GM06990 (cell line): ENCODE results near the gene LBHD1.
A peak's percentile ranks its signal among the peaks of the same experiment; 100 is the strongest.
"Not testable (repeated sequence)": the region's sequence is repeated elsewhere in the genome, so short reads cannot be mapped to it uniquely, and the experiment has no call there.

Experiments
- DNase-seq: peaks from one replicate; pipeline ENCODE4 v3.0.0-alpha.2; 2011; ENCODE audit not compliant: insufficient read length; ENCODE audit errors: extremely low read depth
- H3K27me3 ChIP-seq: replicated peaks from 2 replicates; pipeline ENCODE4 v1.6.0; 2011; ENCODE audit warnings: low read length; ENCODE audit not compliant: control insufficient read depth, insufficient read depth
- H3K36me3 ChIP-seq: 2 replicates; pipeline ENCODE4 v1.5.1; 2011; ENCODE audit warnings: low read length; ENCODE audit not compliant: control insufficient read depth, insufficient read depth
- H3K4me3 ChIP-seq: replicated peaks from 2 replicates; pipeline ENCODE4 v1.5.1; 2011; ENCODE audit warnings: low read depth, mild to moderate bottlenecking, control low read depth, low read length
- TF ChIP-seq, protein P1 (sequence below): IDR thresholded peaks from 2 replicates; pipeline ENCODE4 v1.5.1; 2011; ENCODE audit warnings: low read length, control low read depth, mild to moderate bottlenecking, inconsistent platforms; ENCODE audit not compliant: insufficient read depth, poor library complexity, severe bottlenecking

Gene LBHD1

DNA sequence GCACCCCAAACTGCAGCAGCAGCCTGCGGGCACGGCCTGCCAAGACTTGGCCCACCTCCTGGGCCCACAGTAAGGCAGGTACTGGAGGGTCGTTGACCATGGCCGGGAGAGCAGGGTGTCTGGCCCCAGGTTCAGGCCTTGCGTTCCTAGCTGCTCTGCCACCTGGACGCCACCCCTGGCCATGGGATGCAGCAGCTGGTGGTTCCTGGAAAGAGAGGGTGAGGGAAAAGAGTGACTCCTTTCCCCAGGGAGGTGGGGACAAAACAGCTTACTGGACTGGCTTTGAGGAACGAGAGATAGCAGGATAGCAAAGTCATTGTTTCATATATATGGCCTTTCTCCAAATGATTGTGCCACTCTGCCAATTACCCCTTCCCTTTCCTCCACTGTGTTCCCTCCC is 33.3 kb upstream of the LBHD1 start:
- DNase-seq, result no peak
- Histone ChIP-seq H3K27me3 (no peaks in the 10 kb centered on the region), H3K4me3 (peak overlapping the region; percentile 82), H3K36me3 (peaks cover 2% of the 10 kb centered on the region; the same call in 1 of the 2 replicates)
- TF ChIP-seq, protein P1, sequence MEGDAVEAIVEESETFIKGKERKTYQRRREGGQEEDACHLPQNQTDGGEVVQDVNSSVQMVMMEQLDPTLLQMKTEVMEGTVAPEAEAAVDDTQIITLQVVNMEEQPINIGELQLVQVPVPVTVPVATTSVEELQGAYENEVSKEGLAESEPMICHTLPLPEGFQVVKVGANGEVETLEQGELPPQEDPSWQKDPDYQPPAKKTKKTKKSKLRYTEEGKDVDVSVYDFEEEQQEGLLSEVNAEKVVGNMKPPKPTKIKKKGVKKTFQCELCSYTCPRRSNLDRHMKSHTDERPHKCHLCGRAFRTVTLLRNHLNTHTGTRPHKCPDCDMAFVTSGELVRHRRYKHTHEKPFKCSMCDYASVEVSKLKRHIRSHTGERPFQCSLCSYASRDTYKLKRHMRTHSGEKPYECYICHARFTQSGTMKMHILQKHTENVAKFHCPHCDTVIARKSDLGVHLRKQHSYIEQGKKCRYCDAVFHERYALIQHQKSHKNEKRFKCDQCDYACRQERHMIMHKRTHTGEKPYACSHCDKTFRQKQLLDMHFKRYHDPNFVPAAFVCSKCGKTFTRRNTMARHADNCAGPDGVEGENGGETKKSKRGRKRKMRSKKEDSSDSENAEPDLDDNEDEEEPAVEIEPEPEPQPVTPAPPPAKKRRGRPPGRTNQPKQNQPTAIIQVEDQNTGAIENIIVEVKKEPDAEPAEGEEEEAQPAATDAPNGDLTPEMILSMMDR, result no peak

DNA sequence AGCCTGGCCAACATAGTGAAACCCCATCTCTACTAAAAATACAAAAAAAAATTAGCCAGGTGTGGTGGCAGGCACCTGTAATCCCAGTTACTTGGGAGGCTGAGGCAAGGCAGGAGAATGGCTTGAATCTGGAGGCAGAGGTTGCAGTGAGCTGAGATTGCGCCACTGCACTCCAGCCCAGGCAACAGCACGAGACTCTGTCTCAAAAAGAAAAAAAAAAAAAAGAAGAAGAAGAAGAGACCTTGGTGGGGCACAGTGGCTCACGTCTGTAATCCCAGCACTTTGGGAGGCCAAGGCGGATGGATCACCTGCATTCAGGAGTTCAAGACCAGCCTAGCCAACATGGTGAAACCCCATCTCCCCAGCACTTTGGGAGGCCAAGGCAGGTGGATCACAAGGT is 31.9 kb upstream of the LBHD1 start:
- DNase-seq, H3K36me3 ChIP-seq, H3K4me3 ChIP-seq, H3K27me3 ChIP-seq: not testable (repeated sequence)

DNA sequence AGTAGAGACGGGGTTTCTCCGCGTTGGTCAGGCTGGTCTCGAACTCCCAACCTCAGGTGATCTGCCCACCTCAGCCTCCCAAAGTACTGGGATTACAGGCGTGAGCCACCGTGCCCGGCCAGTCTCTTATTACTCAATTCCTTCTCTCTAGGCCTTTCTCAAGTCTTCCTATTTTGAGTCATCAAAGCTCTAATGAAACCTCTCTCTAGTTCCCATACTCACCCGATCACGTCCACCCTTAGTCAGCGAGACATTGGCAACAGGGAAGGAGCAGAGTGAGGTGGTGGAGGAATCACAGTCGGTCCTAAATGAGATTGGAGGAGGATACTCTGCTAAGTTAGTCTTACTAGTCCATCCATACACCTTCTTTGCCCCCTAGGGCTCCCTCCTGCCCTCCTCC is 30.2 kb upstream of the LBHD1 start:
- Histone ChIP-seq H3K36me3 (no peaks in the 10 kb centered on the region), H3K4me3 (no peak overlapping the region), H3K27me3 (no peaks in the 10 kb centered on the region)
- TF ChIP-seq, protein P1, result no peak
- DNase-seq, result no peak

DNA sequence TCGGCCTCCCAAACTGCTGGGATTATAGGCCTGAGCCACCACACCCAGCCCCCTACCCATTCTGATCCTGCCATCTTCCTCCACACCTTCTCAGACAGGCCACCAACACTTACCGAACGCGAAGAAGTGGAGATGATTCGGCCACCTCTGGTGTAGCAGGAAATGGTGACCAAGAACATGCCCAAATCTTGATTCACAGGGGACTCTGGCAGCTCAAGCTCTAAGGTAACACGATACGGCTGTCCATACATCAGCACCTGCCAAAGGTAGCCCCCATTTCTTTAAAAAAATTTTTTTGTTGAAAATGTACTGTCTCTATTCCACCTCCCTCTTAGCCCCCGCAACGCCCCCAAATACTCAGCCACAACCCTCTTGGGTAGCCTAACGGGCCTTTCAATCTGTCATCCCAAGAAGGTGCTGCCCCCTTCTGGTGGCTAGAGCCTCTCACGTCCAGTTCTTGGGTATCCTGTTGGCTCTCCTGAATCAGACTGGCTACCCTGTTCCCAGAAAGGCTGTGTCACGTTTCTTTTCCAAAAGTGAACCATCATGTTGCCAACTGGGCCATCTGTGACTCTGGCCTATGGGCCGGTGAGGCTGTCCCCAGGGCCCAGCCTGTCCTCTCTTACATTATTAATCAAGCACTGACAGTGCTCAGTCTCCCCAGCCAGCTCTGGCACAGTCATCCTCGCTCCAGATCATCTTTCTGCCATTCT is 22.5 kb upstream of the LBHD1 start:
- no peak for DNase-seq
- Histone ChIP-seq H3K36me3 (peaks cover 25% of the 10 kb centered on the region), H3K27me3 (no peaks in the 10 kb centered on the region), H3K4me3 (no peak overlapping the region)
- TF ChIP-seq, protein P1, result peak; percentile 85

DNA sequence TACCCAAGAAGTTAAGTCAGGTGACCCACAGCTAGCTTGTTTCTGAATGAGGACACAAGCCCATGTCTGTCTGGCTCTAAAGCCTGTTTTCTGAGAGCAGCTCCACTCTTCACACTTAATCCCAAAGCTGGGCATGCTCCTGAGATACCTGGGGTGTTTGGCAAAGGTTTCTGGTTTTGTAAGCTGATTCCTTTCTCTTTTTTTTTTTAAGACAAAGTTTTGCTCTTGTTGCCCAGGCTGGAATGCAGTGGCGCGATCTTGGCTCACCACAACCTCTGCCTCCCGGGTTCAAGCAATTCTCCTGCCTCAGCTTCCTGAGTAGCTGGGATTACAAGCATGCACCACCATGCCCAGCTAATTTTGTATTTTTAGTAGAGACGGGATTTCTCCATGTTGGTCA is 21.6 kb upstream of the LBHD1 start:
- DNase-seq, H3K4me3 ChIP-seq, H3K27me3 ChIP-seq: not testable (repeated sequence)
- peaks cover 25% of the 10 kb centered on the region for H3K36me3 ChIP-seq

DNA sequence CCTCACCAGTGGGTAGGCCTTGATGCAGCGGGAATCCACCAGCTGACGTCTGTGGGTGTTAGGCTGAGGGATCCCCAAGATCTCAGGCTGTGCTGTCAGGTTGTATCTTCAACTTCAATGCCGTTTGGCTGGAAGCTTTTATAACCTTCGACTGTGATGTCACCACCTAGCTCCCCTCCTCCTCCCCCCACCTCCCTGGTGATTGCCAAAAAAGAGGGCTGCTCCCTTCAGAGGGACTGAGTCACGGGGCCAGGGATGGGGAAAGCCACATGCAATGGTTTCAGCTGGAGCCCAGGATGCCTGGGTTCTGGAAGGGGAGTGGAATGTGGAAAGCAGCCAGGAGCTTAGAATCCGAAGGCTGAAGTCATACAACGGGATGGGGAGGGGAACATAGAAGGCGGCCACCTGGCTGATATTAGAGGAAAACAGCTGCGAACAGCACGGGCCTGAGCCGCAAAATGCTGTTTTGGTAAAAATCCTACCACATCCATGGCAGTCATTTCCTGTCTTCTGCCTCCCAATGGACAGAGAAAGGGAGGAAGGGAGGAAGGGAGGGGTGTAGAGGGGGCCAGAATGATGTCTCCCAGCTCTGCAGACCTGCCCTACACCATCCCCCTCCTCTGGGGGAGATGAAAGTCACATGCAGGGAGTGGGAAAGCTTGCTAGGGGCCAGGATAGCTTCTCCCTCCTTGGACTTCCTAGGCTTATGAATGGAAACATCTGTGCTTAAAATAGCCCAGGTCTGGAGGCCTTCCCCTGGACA is 17.5 kb upstream of the LBHD1 start, which contains the start of gene LRRN4CL:
TSS of gene LRRN4CL (minus strand) at position 110 of the 763 bp plus-strand sequence. CDS start 1,022 bp downstream, outside the sequence.
- DNase-seq, result no peak
- Histone ChIP-seq H3K36me3 (peaks cover 25% of the 10 kb centered on the region), H3K4me3 (no peak within 1 kb of the TSS), H3K27me3 (no peaks in the 10 kb centered on the region)
- TF ChIP-seq, protein P1, result no peak
